ENCODE data around the gene PBX4. TPM values are rescaled to one million over a fixed set of nuclear protein-coding genes. Genes with fewer than 3 reads are reported as not detected.
A peak's percentile ranks its signal among the peaks of the same experiment; 100 is the strongest.

Gene PBX4
- total RNA-seq, 2 experiments from 2014 or later = 13.8 to 15.6 TPM

GRCh38 chr19:19525611-19526380, 92.7 kb downstream of the PBX4 start:
- no peaks in the 10 kb centered on the region for H3K9me3 Mint-ChIP-seq
- no peak for TF ChIP-seq CTCF (IDR thresholded peaks at IDR 0.05)
- CTCF ChIA-PET = no interaction called here
- intact Hi-C loops (cut with micrococcal nuclease) = no loop called here
- no peaks in the 10 kb centered on the region for H3K27me3 Mint-ChIP-seq
- H3K4me3 Mint-ChIP-seq = no peak overlapping the region
- ATAC-seq (no peak), DNase-seq (no peak)
- peaks cover 19% of the 10 kb centered on the region for H3K4me1 Mint-ChIP-seq (ENCODE audit: low read depth)
- H3K27ac Mint-ChIP-seq = no peak overlapping the region
- POLR2A ChIA-PET = interaction anchor here (1.0 kb wide), 1 partner anchor 15 kb away, joined by 4 read pairs; no protein-coding TSS in a partner anchor
- H3K36me3 Mint-ChIP-seq (ENCODE audit: low read depth) = peaks cover 16% of the 10 kb centered on the region

- peaks cover 31% of the 10 kb centered on the region for H3K36me3 Mint-ChIP-seq (ENCODE audit: low read depth)
- peaks cover 31% of the 10 kb centered on the region for H3K4me1 Mint-ChIP-seq (ENCODE audit: low read depth)
- intact Hi-C loops (cut with micrococcal nuclease) = no loop called here
- DNase-seq (no peak), ATAC-seq (no peak)
- TF ChIP-seq CTCF (IDR thresholded peaks at IDR 0.05) = no peak
- no peak overlapping the region for H3K4me3 Mint-ChIP-seq
- no peak overlapping the region for H3K27ac Mint-ChIP-seq
- POLR2A ChIA-PET = no interaction called here
- H3K9me3 Mint-ChIP-seq = no peaks in the 10 kb centered on the region
- CTCF ChIA-PET = interaction anchor here (1.7 to 3.0 kb wide), 2 partner anchors 8 to 30 kb away, joined by 6 to 10 read pairs; no protein-coding TSS in a partner anchor
- no peaks in the 10 kb centered on the region for H3K27me3 Mint-ChIP-seq
Observed at GRCh38 chr19:19524053-19524452, 94.4 kb downstream of the PBX4 start.

GRCh38 chr19:19523177-19523576, 95.3 kb downstream of the PBX4 start:
- TF ChIP-seq CTCF (IDR thresholded peaks at IDR 0.05) = no peak
- intact Hi-C loops (cut with micrococcal nuclease) = no loop called here
- peaks cover 32% of the 10 kb centered on the region for H3K4me1 Mint-ChIP-seq (ENCODE audit: low read depth)
- H3K27ac Mint-ChIP-seq = no peak overlapping the region
- no peak for DNase-seq
- ATAC-seq = no peak
- peaks cover 32% of the 10 kb centered on the region for H3K36me3 Mint-ChIP-seq (ENCODE audit: low read depth)
- H3K4me3 Mint-ChIP-seq = no peak overlapping the region
- H3K27me3 Mint-ChIP-seq = no peaks in the 10 kb centered on the region
- no peaks in the 10 kb centered on the region for H3K9me3 Mint-ChIP-seq
- CTCF ChIA-PET = interaction anchor here (1.7 to 3.0 kb wide), 2 partner anchors 9 to 31 kb away, joined by 6 to 10 read pairs; no protein-coding TSS in a partner anchor
- POLR2A ChIA-PET = no interaction called here

- no peak for TF ChIP-seq CTCF (IDR thresholded peaks at IDR 0.05)
- POLR2A ChIA-PET = no interaction called here
- no peak for DNase-seq
- Mint-ChIP-seq H3K4me1 (ENCODE audit: low read depth) (peaks cover 35% of the 10 kb centered on the region), H3K27me3 (no peaks in the 10 kb centered on the region), H3K27ac (peak overlapping the region; percentile 32), H3K9me3 (no peaks in the 10 kb centered on the region), H3K36me3 (ENCODE audit: low read depth) (peaks cover 28% of the 10 kb centered on the region), H3K4me3 (no peak overlapping the region)
- intact Hi-C loops (cut with micrococcal nuclease) = no loop called here
- ATAC-seq = no peak
- CTCF ChIA-PET = interaction anchor here (1.2 to 3.0 kb wide), 3 partner anchors 10 to 33 kb away, joined by 3 to 10 read pairs (median 5); no protein-coding TSS in a partner anchor
Observed at GRCh38 chr19:19520989-19521388, 97.5 kb downstream of the PBX4 start.

GRCh38 chr19:19517235-19517619, 101.3 kb downstream of the PBX4 start:
- H3K27me3 Mint-ChIP-seq = no peaks in the 10 kb centered on the region
- ATAC-seq = no peak
- no peak for TF ChIP-seq CTCF (IDR thresholded peaks at IDR 0.05)
- peaks cover 24% of the 10 kb centered on the region for H3K36me3 Mint-ChIP-seq (ENCODE audit: low read depth)
- H3K27ac Mint-ChIP-seq = peak overlapping the region; percentile 94
- CTCF ChIA-PET = interaction anchor here (0.6 to 3.8 kb wide), 3 partner anchors 15 to 535 kb away, joined by 3 to 23 read pairs (median 3); no protein-coding TSS in a partner anchor
- POLR2A ChIA-PET = interaction anchor here (2.0 to 2.7 kb wide), 3 partner anchors 13 to 195 kb away, joined by 4 to 11 read pairs (median 6); no protein-coding TSS in a partner anchor
- peaks cover 33% of the 10 kb centered on the region for H3K4me1 Mint-ChIP-seq (ENCODE audit: low read depth)
- DNase-seq = no peak
- intact Hi-C loops (cut with micrococcal nuclease) = no loop called here
- peak overlapping the region; percentile 93 for H3K4me3 Mint-ChIP-seq
- no peaks in the 10 kb centered on the region for H3K9me3 Mint-ChIP-seq
